H9 (cell line): ENCODE measurements around the gene KDSR. TPM values are rescaled to one million over a fixed set of nuclear protein-coding genes. Genes with fewer than 3 reads are reported as not detected.

Experiments used
- DNase-seq: peaks from one replicate; pipeline ENCODE4 v3.0.0-alpha.2; 2017
- H2AFZ ChIP-seq: one replicate; pipeline ENCODE4 v1.6.1; 2013; ENCODE audit warnings: mild to moderate bottlenecking, low read length, control low read depth, moderate library complexity
- H2AK5ac ChIP-seq: 2 replicates; pipeline ENCODE4 v1.6.1; 2013; ENCODE audit warnings: low read length, control low read depth, mixed read lengths; ENCODE audit not compliant: insufficient read length
- H2BK120ac ChIP-seq: one replicate; pipeline ENCODE4 v1.6.1; 2013; ENCODE audit warnings: low read depth, mild to moderate bottlenecking, low read length, control low read depth, inconsistent platforms; ENCODE audit not compliant: poor library complexity, severe bottlenecking
- H2BK12ac ChIP-seq: 2 replicates; pipeline ENCODE4 v1.6.1; 2013; ENCODE audit warnings: low read length, control low read depth, mixed read lengths, low read depth; ENCODE audit not compliant: insufficient read length
- H2BK15ac ChIP-seq: 2 replicates; pipeline ENCODE4 v1.6.1; 2013; ENCODE audit warnings: low read depth, low read length, control low read depth
- H2BK20ac ChIP-seq: one replicate; pipeline ENCODE4 v1.6.1; 2013; ENCODE audit warnings: low read depth, mild to moderate bottlenecking, low read length, control low read depth, inconsistent platforms; ENCODE audit not compliant: poor library complexity, severe bottlenecking
- H2BK5ac ChIP-seq: 2 replicates; pipeline ENCODE4 v1.6.1; 2013; ENCODE audit warnings: low read length, control low read depth, mixed read lengths; ENCODE audit not compliant: insufficient read length
- H3K14ac ChIP-seq: 2 replicates; pipeline ENCODE4 v1.6.1; 2013; ENCODE audit warnings: low read length, control low read depth; ENCODE audit not compliant: insufficient read depth
- H3K18ac ChIP-seq: 2 replicates; pipeline ENCODE4 v1.6.1; 2013; ENCODE audit warnings: low read depth, mild to moderate bottlenecking, mixed read lengths, low read length, control low read depth; ENCODE audit not compliant: insufficient read length
- H3K23ac ChIP-seq: 2 replicates; pipeline ENCODE4 v1.6.1; 2013; ENCODE audit warnings: low read length, control low read depth, mixed read lengths, low read depth; ENCODE audit not compliant: insufficient read length
- H3K23me2 ChIP-seq: 2 replicates; pipeline ENCODE4 v1.6.1; 2013; ENCODE audit warnings: low read depth, mild to moderate bottlenecking, mixed read lengths, low read length, control low read depth; ENCODE audit not compliant: insufficient read length, poor library complexity, severe bottlenecking
- H3K27ac ChIP-seq: 2 replicates; pipeline ENCODE4 v1.5.1; 2013; ENCODE audit warnings: low read length, control low read depth, mixed read lengths, low read depth; ENCODE audit not compliant: insufficient read length
- H3K27me3 ChIP-seq: 2 replicates; pipeline ENCODE4 v1.6.1; 2013; ENCODE audit warnings: low read length, control low read depth, inconsistent platforms; ENCODE audit not compliant: insufficient read depth
- H3K4ac ChIP-seq: 2 replicates; pipeline ENCODE4 v1.6.1; 2013; ENCODE audit warnings: low read depth, mild to moderate bottlenecking, control low read depth, inconsistent platforms, low read length, moderate library complexity
- H3K4me1 ChIP-seq: 2 replicates; pipeline ENCODE4 v1.6.1; 2013; ENCODE audit warnings: low read length, control low read depth, inconsistent platforms; ENCODE audit not compliant: insufficient read depth
- H3K4me2 ChIP-seq: 2 replicates; pipeline ENCODE4 v1.6.1; 2013; ENCODE audit warnings: low read length, control low read depth, mixed read lengths; ENCODE audit not compliant: insufficient read length, insufficient read depth
- H3K56ac ChIP-seq: 2 replicates; pipeline ENCODE4 v1.6.1; 2013; ENCODE audit warnings: low read depth, mild to moderate bottlenecking, mixed read lengths, low read length, control low read depth; ENCODE audit not compliant: insufficient read length
- H3K79me1 ChIP-seq: 2 replicates; pipeline ENCODE4 v1.6.1; 2013; ENCODE audit warnings: low read depth, mild to moderate bottlenecking, moderate library complexity, low read length, control low read depth, inconsistent platforms; ENCODE audit not compliant: insufficient read depth, poor library complexity, severe bottlenecking
- H3K79me2 ChIP-seq: 2 replicates; pipeline ENCODE4 v1.6.1; 2013; ENCODE audit warnings: low read length, control low read depth, inconsistent platforms; ENCODE audit not compliant: insufficient read depth
- H3K9ac ChIP-seq: 2 replicates; pipeline ENCODE4 v1.6.1; 2013; ENCODE audit warnings: low read length, control low read depth, mixed read lengths; ENCODE audit not compliant: insufficient read length; ENCODE audit errors: extremely low read depth
- H3K9me3 ChIP-seq: one replicate; pipeline ENCODE4 v1.6.1; 2013; ENCODE audit warnings: low read depth, low read length, inconsistent platforms; ENCODE audit not compliant: control insufficient read depth
- H3T11ph ChIP-seq: one replicate; pipeline ENCODE4 v1.6.1; 2013; ENCODE audit warnings: mild to moderate bottlenecking, low read length, control low read depth, inconsistent platforms
- H4K20me1 ChIP-seq: one replicate; pipeline ENCODE4 v1.6.1; 2013; ENCODE audit not compliant: control insufficient read depth, insufficient read length, insufficient read depth
- H4K5ac ChIP-seq: 2 replicates; pipeline ENCODE4 v1.6.1; 2013; ENCODE audit warnings: low read depth, mild to moderate bottlenecking, mixed read lengths, low read length, control low read depth; ENCODE audit not compliant: insufficient read length
- H4K8ac ChIP-seq: replicated peaks from 2 replicates; pipeline ENCODE4 v1.6.1; 2013; ENCODE audit warnings: low read length, control low read depth, mixed read lengths, low read depth; ENCODE audit not compliant: insufficient read length
- H4K91ac ChIP-seq: 2 replicates; pipeline ENCODE4 v1.6.1; 2013; ENCODE audit warnings: low read depth, mild to moderate bottlenecking, moderate library complexity, mixed read lengths, low read length, control low read depth; ENCODE audit not compliant: insufficient read length
- H3K27ac Mint-ChIP-seq, 3 experiments: 2 replicates in 2 of 3; 3 replicates in 1 of 3; pipeline ENCODE4 v1.8.0; 2020 to 2021; ENCODE audit warnings: mixed read lengths in 3 of 3, mild to moderate bottlenecking in 1 of 3, moderate library complexity in 1 of 3
- H3K27me3 Mint-ChIP-seq: 2 replicates; pipeline ENCODE4 v1.8.0; 2021; ENCODE audit warnings: low read depth, mild to moderate bottlenecking, moderate library complexity, mixed read lengths
- H3K36me3 Mint-ChIP-seq, 3 experiments: 2 replicates in 2 of 3; 3 replicates in 1 of 3; pipeline ENCODE4 v1.8.0; 2020 to 2021; ENCODE audit warnings: low read depth in 3 of 3, mixed read lengths in 3 of 3; ENCODE audit not compliant: insufficient read depth in 1 of 3
- H3K4me1 Mint-ChIP-seq, 2 experiments: 2 replicates each; pipeline ENCODE4 v1.8.0; 2020; ENCODE audit warnings: mixed read lengths in 2 of 2
- H3K4me3 Mint-ChIP-seq, 2 experiments: 2 replicates in 1 of 2; 3 replicates in 1 of 2; pipeline ENCODE4 v1.8.0; 2020 to 2021; ENCODE audit warnings: mild to moderate bottlenecking in 2 of 2, mixed read lengths in 2 of 2, moderate library complexity in 1 of 2
- H3K9me3 Mint-ChIP-seq, 2 experiments: 2 replicates in 1 of 2; 3 replicates in 1 of 2; pipeline ENCODE4 v1.8.0; 2020; ENCODE audit warnings: mild to moderate bottlenecking in 2 of 2, mixed read lengths in 2 of 2, moderate library complexity in 1 of 2
- whole genome bisulfite sequencing: extraction: QIAGEN DNeasy Blood & Tissue Kit; methylation state at CpG from one replicate; pipeline ENCODE4 v1.1.7; 2013; ENCODE audit warnings: missing lambda C conversion rate, low lambda C conversion rate, mixed read lengths; ENCODE audit not compliant: insufficient read length; ENCODE audit errors: extremely low coverage; 5-methylcytosine and 5-hydroxymethylcytosine counted together
- total RNA-seq: library from RNA; stranded (reverse); gene quantifications from 2 replicates; pipeline ENCODE4 v1.2.1, GENCODE V29; 2021
- TF ChIP-seq, protein P1 (sequence below): fragments of 200-600 bp; sonication (generic); conservative IDR thresholded peaks from 3 replicates; pipeline ENCODE4 v1.8.0; 2021; ENCODE audit warnings: antibody characterized with exemption, mild to moderate bottlenecking

KDSR gene
- total RNA-seq, 1 experiment from 2014 or later = 58.5 TPM

DNA sequence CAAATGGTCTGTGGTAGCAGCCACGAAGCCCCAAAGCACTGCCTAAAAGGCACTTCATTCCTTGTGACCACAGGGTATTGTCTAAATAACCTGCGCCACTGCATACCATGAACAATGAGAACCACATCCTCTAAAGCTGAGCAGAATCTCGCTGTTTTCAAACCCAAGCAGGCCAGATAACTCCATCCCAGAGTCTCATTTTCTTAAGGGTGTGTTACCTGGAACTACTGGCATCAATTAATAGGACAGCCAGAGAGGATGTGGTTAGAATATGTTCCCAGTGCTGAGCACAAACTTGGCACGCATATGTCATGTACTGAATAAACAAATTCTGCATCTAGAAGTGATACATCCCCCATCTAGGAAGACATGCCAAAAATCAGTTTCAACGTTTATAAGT lies 42.3 kb upstream of the KDSR start:
- H3K27me3 Mint-ChIP-seq = no peaks in the 10 kb centered on the region
- H2BK120ac ChIP-seq = no peak overlapping the region
- no peaks in the 10 kb centered on the region for H3K27me3 ChIP-seq
- TF ChIP-seq, protein P1, sequence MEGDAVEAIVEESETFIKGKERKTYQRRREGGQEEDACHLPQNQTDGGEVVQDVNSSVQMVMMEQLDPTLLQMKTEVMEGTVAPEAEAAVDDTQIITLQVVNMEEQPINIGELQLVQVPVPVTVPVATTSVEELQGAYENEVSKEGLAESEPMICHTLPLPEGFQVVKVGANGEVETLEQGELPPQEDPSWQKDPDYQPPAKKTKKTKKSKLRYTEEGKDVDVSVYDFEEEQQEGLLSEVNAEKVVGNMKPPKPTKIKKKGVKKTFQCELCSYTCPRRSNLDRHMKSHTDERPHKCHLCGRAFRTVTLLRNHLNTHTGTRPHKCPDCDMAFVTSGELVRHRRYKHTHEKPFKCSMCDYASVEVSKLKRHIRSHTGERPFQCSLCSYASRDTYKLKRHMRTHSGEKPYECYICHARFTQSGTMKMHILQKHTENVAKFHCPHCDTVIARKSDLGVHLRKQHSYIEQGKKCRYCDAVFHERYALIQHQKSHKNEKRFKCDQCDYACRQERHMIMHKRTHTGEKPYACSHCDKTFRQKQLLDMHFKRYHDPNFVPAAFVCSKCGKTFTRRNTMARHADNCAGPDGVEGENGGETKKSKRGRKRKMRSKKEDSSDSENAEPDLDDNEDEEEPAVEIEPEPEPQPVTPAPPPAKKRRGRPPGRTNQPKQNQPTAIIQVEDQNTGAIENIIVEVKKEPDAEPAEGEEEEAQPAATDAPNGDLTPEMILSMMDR = no peak
- H4K20me1 ChIP-seq = no peaks in the 10 kb centered on the region
- H3K79me1 ChIP-seq = peaks cover 3% of the 10 kb centered on the region
- no peak overlapping the region for H3K56ac ChIP-seq
- H4K5ac ChIP-seq = no peak overlapping the region
- DNase-seq = no peak
- H3K23me2 ChIP-seq = no peaks in the 10 kb centered on the region
- no peak overlapping the region for H3T11ph ChIP-seq
- H3K79me2 ChIP-seq = no peaks in the 10 kb centered on the region
- H3K4me1 ChIP-seq = no peaks in the 10 kb centered on the region
- H3K27ac ChIP-seq = no peak overlapping the region
- H3K14ac ChIP-seq = no peak overlapping the region
- H3K9me3 ChIP-seq = no peaks in the 10 kb centered on the region
- no peak overlapping the region for H3K4me2 ChIP-seq
- H2AK5ac ChIP-seq = no peak overlapping the region
- H2BK15ac ChIP-seq = no peak overlapping the region
- H2BK20ac ChIP-seq = no peak overlapping the region
- H3K4me3 Mint-ChIP-seq = no peak overlapping the region
- peaks cover 9 to 12% of the 10 kb centered on the region in 2 experiments for H3K4me1 Mint-ChIP-seq
- WGBS = no CpG with 5 or more reads among the region's 5 CpGs
- no peak overlapping the region for H2BK12ac ChIP-seq
- H3K27ac Mint-ChIP-seq = no peak overlapping the region
- no peak overlapping the region for H2AFZ ChIP-seq
- no peak overlapping the region for H4K8ac ChIP-seq
- H4K91ac ChIP-seq = no peak overlapping the region
- H3K18ac ChIP-seq = no peak overlapping the region
- no peak overlapping the region for H3K23ac ChIP-seq
- no peaks in the 10 kb centered on the region for H3K9me3 Mint-ChIP-seq
- no peak overlapping the region for H2BK5ac ChIP-seq
- peaks cover 9 to 60% (median 34%) of the 10 kb centered on the region in 3 experiments; a peak in 6 of 7 replicates for H3K36me3 Mint-ChIP-seq
- H3K9ac ChIP-seq = no peak overlapping the region
- H3K4ac ChIP-seq = no peak overlapping the region
